B cell (primary cell): ENCODE measurements around the gene ELAVL2. TPM values are rescaled to one million over a fixed set of nuclear protein-coding genes. Genes with fewer than 3 reads are reported as not detected.

Experiments used
- ATAC-seq: fragments of 200-7000 bp; cut with Tn5 transposase; one replicate; pipeline ENCODE4 v1.10.0; 2021; ENCODE audit warnings: low read depth, mild to moderate bottlenecking, moderate number of reproducible peaks, moderate library complexity
- CTCF ChIA-PET: fragments of 350-600 bp; sonication (Branson Sonifier 250); formaldehyde crosslinking; loops from one replicate; lab custom pipeline; 2021; ENCODE audit warnings: antibody characterized with exemption, inconsistent platforms; lab: Charles Lee
- POLR2A ChIA-PET: fragments of 350-600 bp; sonication (Branson Sonifier 250); formaldehyde crosslinking; loops from one replicate; lab custom pipeline; 2021; ENCODE audit warnings: antibody characterized with exemption; lab: Charles Lee
- DNase-seq: peaks from one replicate; pipeline ENCODE4 v3.0.0; 2013
- H2AFZ ChIP-seq: 2 replicates; pipeline ENCODE4 v1.6.1; 2012; ENCODE audit warnings: mild to moderate bottlenecking, low read depth, low read length; ENCODE audit not compliant: insufficient read depth, poor library complexity, severe bottlenecking
- H3K27ac ChIP-seq, 2 donors: 1 replicate in 1 of 2; 2 replicates in 1 of 2; pipeline ENCODE4 v1.5.1; 2012 to 2013; ENCODE audit warnings: low read length in 2 of 2, mild to moderate bottlenecking in 2 of 2, moderate library complexity in 1 of 2
- H3K27me3 ChIP-seq, 4 experiments: fragments of 200-600 bp in 1 of 4; sonication (generic) in 1 of 4; replicated peaks in 1 of 4; 1 replicate in 2 of 4; 2 replicates in 2 of 4; pipeline versions ENCODE4 v1.6.1 to v1.7.0; 2013 to 2016; ENCODE audit warnings: low read length in 3 of 4, mild to moderate bottlenecking in 2 of 4, mixed read lengths in 1 of 4, moderate library complexity in 1 of 4; ENCODE audit not compliant: insufficient read depth in 4 of 4, control insufficient read depth in 3 of 4; ENCODE audit errors: control extremely low read depth in 1 of 4
- H3K36me3 ChIP-seq, 2 experiments: replicated peaks in 1 of 2; 1 replicate in 1 of 2; 2 replicates in 1 of 2; pipeline versions ENCODE4 v1.6.1 to v1.7.1; 2013; ENCODE audit warnings: low read length in 1 of 2; ENCODE audit not compliant: insufficient read depth in 2 of 2, control insufficient read depth in 1 of 2; ENCODE audit errors: control extremely low read depth in 1 of 2, extremely low read depth in 1 of 2
- H3K4me1 ChIP-seq, 2 donors: fragments of 200-600 bp in 1 of 2; sonication (generic) in 1 of 2; 1 replicate in 1 of 2; 2 replicates in 1 of 2; pipeline versions ENCODE4 v1.5.1 to v1.6.1; 2013 to 2017; ENCODE audit warnings: low read length in 2 of 2; ENCODE audit not compliant: control insufficient read depth in 2 of 2, insufficient read depth in 2 of 2
- H3K4me2 ChIP-seq: replicated peaks from 2 replicates; pipeline ENCODE3; 2012; ENCODE audit warnings: mild to moderate bottlenecking, low read depth, low read length; ENCODE audit not compliant: poor library complexity, severe bottlenecking
- H3K4me3 ChIP-seq, 5 experiments: fragments of 200-600 bp in 1 of 5; sonication (generic) in 1 of 5; 1 replicate in 3 of 5; 2 replicates in 2 of 5; pipeline versions ENCODE4 v1.5.1 to v1.7.0; 2011 to 2016; ENCODE audit warnings: low read length in 4 of 5, mild to moderate bottlenecking in 4 of 5, low read depth in 2 of 5, control low read depth in 1 of 5, moderate library complexity in 1 of 5; ENCODE audit not compliant: insufficient read depth in 1 of 5; ENCODE audit errors: control extremely low read depth in 1 of 5, extremely low read depth in 1 of 5
- H3K79me2 ChIP-seq: fragments of 200-600 bp; sonication (generic); one replicate; pipeline ENCODE4 v1.6.0; 2016; ENCODE audit warnings: low read length; ENCODE audit not compliant: control insufficient read depth, insufficient read depth
- H3K9ac ChIP-seq: fragments of 200-600 bp; sonication (generic); 2 replicates; pipeline ENCODE4 v1.6.1; 2017; ENCODE audit warnings: mild to moderate bottlenecking, low read length, moderate library complexity
- H3K9me3 ChIP-seq, 3 donors: one replicate each; pipeline versions ENCODE4 v1.6.1 to v1.7.1; 2013; ENCODE audit warnings: low read length in 2 of 3; ENCODE audit not compliant: control insufficient read depth in 2 of 3, insufficient read depth in 1 of 3; ENCODE audit errors: control extremely low read depth in 1 of 3
- H4K20me1 ChIP-seq: 2 replicates; pipeline ENCODE4 v1.6.0; 2012; ENCODE audit warnings: mild to moderate bottlenecking, low read length; ENCODE audit not compliant: insufficient read depth, control insufficient read depth, poor library complexity, severe bottlenecking
- H3K27ac Mint-ChIP-seq: one replicate; pipeline ENCODE4 v1.8.0; 2021; ENCODE audit warnings: mixed read lengths
- H3K27me3 Mint-ChIP-seq: one replicate; pipeline ENCODE4 v1.8.0; 2021; ENCODE audit warnings: mixed read lengths
- H3K4me1 Mint-ChIP-seq: one replicate; pipeline ENCODE4 v1.8.0; 2021; ENCODE audit warnings: mixed read lengths
- H3K4me3 Mint-ChIP-seq: one replicate; pipeline ENCODE4 v1.8.0; 2021; ENCODE audit warnings: mixed read lengths
- H3K9me3 Mint-ChIP-seq: one replicate; pipeline ENCODE4 v1.8.0; 2022; ENCODE audit warnings: mixed read lengths; ENCODE audit not compliant: insufficient read depth
- CTCF ChIP-seq: fragments of 200-600 bp; IDR thresholded peaks from one replicate; pipeline ENCODE4 v1.8.0; 2022; ENCODE audit warnings: antibody characterized with exemption, mild to moderate bottlenecking
- EZH2 ChIP-seq: IDR thresholded peaks from 2 replicates; pipeline ENCODE4 v1.6.1; 2012; ENCODE audit warnings: borderline replicate concordance, low read depth, mild to moderate bottlenecking, moderate library complexity, low read length; ENCODE audit not compliant: insufficient read depth, poor library complexity, severe bottlenecking
- WGBS: methylation state at CpG from one replicate; pipeline ENCODE4 v1.1.5; 2013; ENCODE audit warnings: missing lambda C conversion rate; ENCODE audit not compliant: insufficient coverage; 5-methylcytosine and 5-hydroxymethylcytosine counted together
- intact Hi-C: fragments of 100-400 bp; cut with micrococcal nuclease; formaldehyde crosslinking; loops from one replicate; pipeline ENCODE4 v1.10.0; 2022
- polyA plus RNA-seq: library from polyadenylated mRNA; depleted of rRNA; stranded (reverse); fragments of >200 nt; gene quantifications from 2 replicates; pipeline ENCODE4 v1.2.3, GENCODE V29; 2012
- total RNA-seq, 2 donors: library from RNA; stranded (reverse); fragments of 120-200 nt in 1 of 2; gene quantifications; 1 replicate in 1 of 2; 2 replicates in 1 of 2; pipeline versions ENCODE4 v1.2.3 to v1.2.4, GENCODE V29; 2013 to 2022

ELAVL2 gene
- total and polyA plus RNA-seq, 2 donors (not counting 1 experiment from before 2014, with no cell fraction given): not detected

GRCh38 chr9:23663946-23664345 lies 162.1 kb downstream of the ELAVL2 start:
- Mint-ChIP-seq H3K27me3 (no peaks in the 10 kb centered on the region), H3K4me1 (no peaks in the 10 kb centered on the region), H3K4me3 (no peak overlapping the region), H3K9me3 (no peaks in the 10 kb centered on the region), H3K27ac (no peak overlapping the region)
- intact Hi-C loops: no loop called here
- ATAC-seq: no peak
- Histone ChIP-seq H4K20me1 (no peaks in the 10 kb centered on the region), H2AFZ (no peak overlapping the region), H3K27me3 (no peaks in the 10 kb centered on the region), H3K4me1 (no peaks in the 10 kb centered on the region), H3K9ac (no peak overlapping the region), H3K79me2 (no peaks in the 10 kb centered on the region), H3K4me3 (no peak overlapping the region), H3K36me3 (no peaks in the 10 kb centered on the region), H3K27ac (no peak overlapping the region), H3K4me2 (no peak overlapping the region), H3K9me3 (no peaks in the 10 kb centered on the region)
- TF ChIP-seq EZH2: no peak
- TF ChIP-seq CTCF: no peak
- DNase-seq: no peak
- POLR2A ChIA-PET: no interaction called here
- CTCF ChIA-PET: no interaction called here

- WGBS: 100% methylated on average over 5 of the region's 6 CpGs
- intact Hi-C loops: no loop called here
- Histone ChIP-seq H4K20me1 (no peaks in the 10 kb centered on the region), H3K4me1 (no peaks in the 10 kb centered on the region), H3K4me2 (no peak overlapping the region), H3K36me3 (no peaks in the 10 kb centered on the region), H3K4me3 (no peak overlapping the region), H3K27me3 (no peaks in the 10 kb centered on the region), H3K9me3 (peaks cover 0 to 3% (median 0%) of the 10 kb centered on the region in 3 donors), H3K27ac (no peak overlapping the region), H3K79me2 (no peaks in the 10 kb centered on the region), H3K9ac (no peak overlapping the region), H2AFZ (no peak overlapping the region)
- H3K27ac Mint-ChIP-seq: no peak overlapping the region
- DNase-seq (no peak), ATAC-seq (no peak)
- TF ChIP-seq EZH2 (no peak), CTCF (no peak)
- no peaks in the 10 kb centered on the region for H3K27me3 Mint-ChIP-seq
- CTCF ChIA-PET: no interaction called here
- H3K9me3 Mint-ChIP-seq: no peaks in the 10 kb centered on the region
- POLR2A ChIA-PET: no interaction called here
- H3K4me1 Mint-ChIP-seq: no peaks in the 10 kb centered on the region
- no peak overlapping the region for H3K4me3 Mint-ChIP-seq
These were observed 162.5 kb downstream of the ELAVL2 start for GRCh38 chr9:23663536-23663935.
